Measurements from ENCODE around the gene CATSPERD. TPM values are rescaled to one million over a fixed set of nuclear protein-coding genes. Genes with fewer than 3 reads are reported as not detected.

The CATSPERD gene
- polyA plus RNA-seq, 2 of the 4 experiments (the other 2 are of a cell fraction), result 0.03 TPM; not detected in 1

DNA sequence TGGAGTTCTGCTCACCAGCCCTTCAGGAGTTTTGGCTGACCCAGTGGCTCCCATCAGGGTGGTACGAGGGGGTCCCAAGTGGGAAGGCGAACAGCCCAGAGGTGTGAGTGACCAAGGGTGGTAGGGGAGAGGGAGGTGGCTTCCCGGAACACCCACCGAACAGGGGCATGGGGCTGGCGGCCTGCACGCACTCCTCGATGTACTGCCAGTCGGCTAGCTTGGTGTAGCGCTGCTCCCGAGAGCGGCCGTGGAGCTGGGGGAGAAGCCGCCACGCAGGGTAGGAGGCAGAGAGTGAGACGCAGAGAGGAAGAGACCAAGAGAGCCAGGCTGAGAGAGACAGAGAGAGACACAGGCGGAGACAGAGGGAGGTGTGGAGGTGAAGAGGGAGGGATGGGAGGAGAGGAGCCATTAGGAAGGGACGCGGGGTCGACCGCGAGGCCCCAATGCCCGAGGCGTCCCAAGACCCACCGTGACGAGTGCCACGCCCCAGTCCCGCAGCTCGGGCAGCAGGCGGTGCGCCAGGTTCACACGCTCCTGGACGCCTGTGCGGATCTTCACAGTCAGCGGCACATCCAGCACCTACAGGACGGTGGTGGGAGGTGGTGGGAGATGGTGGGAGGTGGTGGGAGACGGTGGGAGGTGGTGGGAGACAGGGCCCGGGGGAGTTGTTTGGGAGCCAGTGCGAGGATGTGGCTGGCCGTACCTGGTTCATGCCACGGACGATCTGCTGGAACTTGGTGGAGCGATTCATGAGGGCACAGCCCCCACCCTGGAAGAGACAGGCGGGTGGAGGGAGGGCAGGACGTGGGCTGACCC, 66.4 kb downstream of the CATSPERD start:
- FAIRE-seq (no peak), ATAC-seq (no peak), DNase-seq (ENCODE audit: low read depth in 1 of 2, low spot score in 1 of 2) (no peak)
- H3K4me1 ChIP-seq, result peaks cover 5% of the 10 kb centered on the region; the same call in 2 of the 3 replicates
- POLR2A ChIA-PET, result no interaction called here
- CTCF ChIA-PET, result interaction anchor here (0.9 kb wide), 1 partner anchor 13 kb away, joined by 4 read pairs; no protein-coding TSS in a partner anchor
- H3K4me2 ChIP-seq, result no peak overlapping the region
- no peaks in the 10 kb centered on the region for H3K9me3 ChIP-seq
- 87% methylated on average over 42 of the region's 44 CpGs for WGBS (ENCODE audit: missing lambda C conversion rate)
- no peak overlapping the region for H3K27ac ChIP-seq
- no peak overlapping the region for H3K4me3 ChIP-seq
- TF ChIP-seq ZFP36 (IDR thresholded peaks at IDR 0.05; ENCODE audit: borderline replicate concordance, partially characterized antibody) (no peak), EP300 (IDR thresholded peaks at IDR 0.05) (no peak), PBX3 (IDR thresholded peaks at IDR 0.05) (no peak), MAFK (IDR thresholded peaks at IDR 0.05; ENCODE audit: partially characterized antibody) (no peak), RCOR1 (IDR thresholded peaks at IDR 0.05; ENCODE audit: low read depth, low read length) (no peak), ZNF302 (CRISPR knock-in tag; IDR thresholded peaks at IDR 0.05) (no peak), MAX (IDR thresholded peaks at IDR 0.05) (no peak), EHMT2 (IDR thresholded peaks at IDR 0.05; ENCODE audit: low read depth) (no peak), KDM5A (IDR thresholded peaks at IDR 0.05) (no peak), CBX2 (IDR thresholded peaks at IDR 0.05; ENCODE audit: borderline replicate concordance, low read depth) (no peak)

GRCh38 chr19:5787409-5788182, 67.2 kb downstream of the CATSPERD start:
- POLR2A ChIA-PET, result no interaction called here
- 93% methylated on average over 21 of the region's 39 CpGs for WGBS (ENCODE audit: missing lambda C conversion rate)
- no peak for ATAC-seq

DNA sequence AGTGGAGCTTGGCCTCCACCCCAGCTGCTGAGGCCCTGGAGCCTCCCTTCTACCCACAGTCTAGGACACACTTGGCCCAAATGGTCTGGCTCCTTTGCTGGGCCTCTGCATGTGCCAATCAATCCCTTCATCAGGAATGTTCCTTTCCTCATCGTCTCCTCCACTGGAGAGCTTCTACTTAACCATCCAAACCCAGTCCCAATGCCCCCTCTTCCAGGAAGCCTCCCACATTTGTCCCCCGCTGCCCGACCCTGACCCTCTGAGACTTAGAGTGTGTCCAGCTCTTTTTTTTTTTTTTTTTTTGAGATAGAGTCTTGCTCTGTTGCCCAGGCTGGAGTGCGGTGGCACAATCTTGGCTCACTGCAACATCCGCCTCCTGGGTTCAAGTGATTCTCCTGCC, 68.0 kb downstream of the CATSPERD start:
- 100% methylated on average over 5 of the region's 5 CpGs for WGBS (ENCODE audit: missing lambda C conversion rate)
- peaks cover 5% of the 10 kb centered on the region; the same call in 2 of the 3 replicates for H3K4me1 ChIP-seq
- no peaks in the 10 kb centered on the region for H3K9me3 ChIP-seq
- ATAC-seq, result no peak
- DNase-seq (ENCODE audit: low read depth in 1 of 2, low spot score in 1 of 2), result no peak
- ChIA-PET CTCF (interaction anchor here (0.7 to 2.9 kb wide), 5 partner anchors 9 to 432 kb away, joined by 3 to 8 read pairs (median 6); partner anchors contain the start of gene NRTN), POLR2A (no interaction called here)
- no peak for FAIRE-seq
- no peak overlapping the region for H3K4me2 ChIP-seq
- TF ChIP-seq FOSL2 (IDR thresholded peaks at IDR 0.05) (no peak), FOSL2 (CRISPR knock-in tag; IDR thresholded peaks at IDR 0.05) (no peak)
- no peak overlapping the region for H3K27ac ChIP-seq
- H3K4me3 ChIP-seq, result no peak overlapping the region

More at GRCh38 chr19:5787409-5788182, 67.2 kb downstream of the CATSPERD start:
- DNase-seq (ENCODE audit: low read depth in 1 of 2, low spot score in 1 of 2) (no peak), FAIRE-seq (no peak)
- Histone ChIP-seq H3K9me3 (no peaks in the 10 kb centered on the region), H3K27ac (no peak overlapping the region), H3K4me1 (peaks cover 5% of the 10 kb centered on the region; the same call in 2 of the 3 replicates), H3K4me2 (no peak overlapping the region), H3K4me3 (no peak overlapping the region)
- no peak for TF ChIP-seq NPAS2 (CRISPR knock-in tag; IDR thresholded peaks at IDR 0.05; ENCODE audit: borderline replicate concordance)
- TF ChIP-seq EHMT2 (IDR thresholded peaks at IDR 0.05; ENCODE audit: low read depth), result no peak
- CTCF ChIA-PET, result interaction anchor here (0.9 to 2.9 kb wide), 4 partner anchors 8 to 17 kb away, joined by 3 to 8 read pairs (median 6); partner anchors contain the start of gene NRTN

- DNase-seq (ENCODE audit: low read depth in 1 of 2, low spot score in 1 of 2), result no peak
- H3K27ac ChIP-seq, result no peak overlapping the region
- CTCF ChIA-PET, result interaction anchor here (0.6 to 2.9 kb wide), 6 partner anchors 9 to 22 kb away, joined by 3 to 20 read pairs (median 6); partner anchors contain the start of gene NRTN
- no peaks in the 10 kb centered on the region for H3K9me3 ChIP-seq
- TF ChIP-seq ZNF302 (CRISPR knock-in tag; IDR thresholded peaks at IDR 0.05) (no peak), NR3C1 (IDR thresholded peaks at IDR 0.05) (no peak), HOXB5 (CRISPR knock-in tag; IDR thresholded peaks at IDR 0.05) (no peak)
- POLR2A ChIA-PET, result interaction anchor here (2.1 kb wide), 1 partner anchor 38 kb away, joined by 6 read pairs; no protein-coding TSS in a partner anchor
- no peak for ATAC-seq
- H3K4me2 ChIP-seq, result no peak overlapping the region
- WGBS (ENCODE audit: missing lambda C conversion rate), result 99% methylated on average over 16 of the region's 39 CpGs
- H3K4me3 ChIP-seq, result no peak overlapping the region
- no peak for FAIRE-seq
- peaks cover 5% of the 10 kb centered on the region; the same call in 2 of the 3 replicates for H3K4me1 ChIP-seq
These were observed 68.9 kb downstream of the CATSPERD start for GRCh38 chr19:5789351-5789761.

Data from A549 (cell line).